Colonic mucosa (tissue), 4 donors: ENCODE results near the gene PRR35. TPM values are rescaled to one million over a fixed set of nuclear protein-coding genes. Genes with fewer than 3 reads are reported as not detected.

Source experiments
- DNase-seq: peaks from one replicate; pipeline ENCODE4 v3.0.0-alpha.2; 2020
- H3K27ac ChIP-seq: fragments of 200-600 bp; one replicate; pipeline ENCODE4 v1.8.0; 2021
- H3K27me3 ChIP-seq: fragments of 200-600 bp; one replicate; pipeline ENCODE4 v1.8.0; 2021
- H3K36me3 ChIP-seq: fragments of 200-600 bp; one replicate; pipeline ENCODE4 v1.8.0; 2021
- H3K4me1 ChIP-seq: fragments of 200-600 bp; one replicate; pipeline ENCODE4 v1.8.0; 2021; ENCODE audit warnings: mild to moderate bottlenecking
- H3K4me3 ChIP-seq: fragments of 200-600 bp; one replicate; pipeline ENCODE4 v1.8.0; 2021
- H3K9ac ChIP-seq, 2 donors: one replicate each; pipeline ENCODE4 v1.7.0; 2013; ENCODE audit warnings: control low read depth in 2 of 2, low read depth in 2 of 2, low read length in 2 of 2
- H3K9me3 ChIP-seq: fragments of 200-600 bp; one replicate; pipeline ENCODE4 v1.8.0; 2021
- CTCF ChIP-seq: fragments of 200-600 bp; IDR thresholded peaks from one replicate; pipeline ENCODE4 v1.8.0; 2022; ENCODE audit warnings: antibody characterized with exemption, mild to moderate bottlenecking
- intact Hi-C: fragments of 100-400 bp; cut with DNase I; formaldehyde crosslinking; loops from one replicate; pipeline ENCODE4 v1.14.1; 2022
- total RNA-seq, 2 donors: library from RNA; stranded (reverse); fragmentation: NEBNext Ultra II Directional in 1 of 2; extraction: Animal tissue kit (Norgen Biotek cat#: 25700) in 1 of 2; gene quantifications; one replicate each; pipeline ENCODE4 v1.2.1, GENCODE V29; 2021
- donor health status: healthy.
- donor health status: DM: no; HTN: no; CAD: no.
- donor health status: DM: no; HTN: no; CAD: no.

The PRR35 gene
- total RNA-seq, 2 donors from 2014 or later: not detected

- peaks cover 20% of the 10 kb centered on the region for H3K4me1 ChIP-seq
- peak within 1 kb of the TSS; percentile 19 for H3K4me3 ChIP-seq
- TF ChIP-seq CTCF: no peak
- peak within 1 kb of the TSS; percentile 9 to 57 for H3K9ac ChIP-seq
- no peaks in the 10 kb centered on the region for H3K9me3 ChIP-seq
- no peaks in the 10 kb centered on the region for H3K36me3 ChIP-seq
- intact Hi-C loops: no loop called here
- peak; percentile 76 for DNase-seq
- no peak within 1 kb of the TSS for H3K27ac ChIP-seq
- H3K27me3 ChIP-seq: no peaks in the 10 kb centered on the region
Observed at GRCh38 chr16:566475-567372, 6.5 kb downstream of the PRR35 start, which contains the start of gene NHLRC4. Gene NHLRC4, plus strand, starts transcription at chr16:567005. Its CDS starts 1,043 bp downstream, at chr16:568048.

- H3K4me3 ChIP-seq: peak overlapping the region; percentile 19
- intact Hi-C loops: no loop called here
- H3K27me3 ChIP-seq: no peaks in the 10 kb centered on the region
- no peak for DNase-seq
- peaks cover 20% of the 10 kb centered on the region for H3K4me1 ChIP-seq
- no peaks in the 10 kb centered on the region for H3K36me3 ChIP-seq
- no peaks in the 10 kb centered on the region for H3K9me3 ChIP-seq
- no peak for TF ChIP-seq CTCF
- peak overlapping the region; percentile 9 to 57 for H3K9ac ChIP-seq
- no peak overlapping the region for H3K27ac ChIP-seq
Observed at GRCh38 chr16:567373-568256, 7.4 kb downstream of the PRR35 start.

- Histone ChIP-seq H3K4me1 (peaks cover 20% of the 10 kb centered on the region), H3K27ac (no peak overlapping the region), H3K36me3 (no peaks in the 10 kb centered on the region), H3K9ac (peak overlapping the region; percentile 71 to 74), H3K27me3 (no peaks in the 10 kb centered on the region), H3K4me3 (peak overlapping the region; percentile 84), H3K9me3 (no peaks in the 10 kb centered on the region)
- peak; percentile 62 for DNase-seq
- intact Hi-C loops: no loop called here
- TF ChIP-seq CTCF: no peak
Observed at GRCh38 chr16:568401-569258, 8.4 kb downstream of the PRR35 start.

- Histone ChIP-seq H3K4me1 (peaks cover 20% of the 10 kb centered on the region), H3K9ac (peak within 1 kb of the TSS; percentile 74 to 81), H3K36me3 (no peaks in the 10 kb centered on the region), H3K9me3 (no peaks in the 10 kb centered on the region), H3K27ac (peak within 1 kb of the TSS; percentile 69), H3K4me3 (peak within 1 kb of the TSS; percentile 84), H3K27me3 (no peaks in the 10 kb centered on the region)
- TF ChIP-seq CTCF: no peak
- DNase-seq: peak; percentile 65
- intact Hi-C loops: no loop called here
Observed at GRCh38 chr16:569445-570254, 9.5 kb downstream of the PRR35 start, which contains the start of gene PIGQ. Gene PIGQ, plus strand, starts transcription at chr16:569968. Its CDS starts 4,107 bp downstream, at chr16:574075.
